GM12872 (cell line): ENCODE results near the gene HDGFL3.

Source experiments
- TF ChIP-seq, protein P1 (sequence below): IDR thresholded peaks from 3 replicates; pipeline ENCODE4 v1.5.1; 2011; ENCODE audit warnings: low read depth, mild to moderate bottlenecking, low read length, moderate library complexity; ENCODE audit not compliant: insufficient read depth

Gene HDGFL3

GRCh38 chr15:83081256-83082014 is 126.2 kb downstream of the HDGFL3 start:
- TF ChIP-seq, protein P1, sequence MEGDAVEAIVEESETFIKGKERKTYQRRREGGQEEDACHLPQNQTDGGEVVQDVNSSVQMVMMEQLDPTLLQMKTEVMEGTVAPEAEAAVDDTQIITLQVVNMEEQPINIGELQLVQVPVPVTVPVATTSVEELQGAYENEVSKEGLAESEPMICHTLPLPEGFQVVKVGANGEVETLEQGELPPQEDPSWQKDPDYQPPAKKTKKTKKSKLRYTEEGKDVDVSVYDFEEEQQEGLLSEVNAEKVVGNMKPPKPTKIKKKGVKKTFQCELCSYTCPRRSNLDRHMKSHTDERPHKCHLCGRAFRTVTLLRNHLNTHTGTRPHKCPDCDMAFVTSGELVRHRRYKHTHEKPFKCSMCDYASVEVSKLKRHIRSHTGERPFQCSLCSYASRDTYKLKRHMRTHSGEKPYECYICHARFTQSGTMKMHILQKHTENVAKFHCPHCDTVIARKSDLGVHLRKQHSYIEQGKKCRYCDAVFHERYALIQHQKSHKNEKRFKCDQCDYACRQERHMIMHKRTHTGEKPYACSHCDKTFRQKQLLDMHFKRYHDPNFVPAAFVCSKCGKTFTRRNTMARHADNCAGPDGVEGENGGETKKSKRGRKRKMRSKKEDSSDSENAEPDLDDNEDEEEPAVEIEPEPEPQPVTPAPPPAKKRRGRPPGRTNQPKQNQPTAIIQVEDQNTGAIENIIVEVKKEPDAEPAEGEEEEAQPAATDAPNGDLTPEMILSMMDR = no peak

DNA sequence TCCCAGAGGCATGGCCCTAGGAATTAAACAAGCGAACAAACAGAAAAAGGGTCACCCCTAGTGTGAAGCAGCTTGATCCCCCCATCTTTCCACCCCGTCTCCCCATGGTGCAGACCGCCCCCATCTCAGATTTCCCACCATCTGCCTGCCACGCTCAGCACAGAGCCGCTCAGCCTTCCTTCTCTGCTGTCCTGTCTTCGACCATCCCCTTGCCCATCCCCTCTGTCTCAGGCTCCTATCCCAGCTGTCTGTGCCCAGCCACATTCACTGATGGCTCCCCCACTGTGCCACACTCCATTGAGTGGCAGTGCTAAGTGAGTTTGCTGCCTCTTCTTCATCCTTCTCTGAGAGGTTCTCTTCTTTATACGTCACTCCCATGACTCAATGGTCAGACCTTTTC is 128.9 kb downstream of the HDGFL3 start:
- TF ChIP-seq, protein P1 = no peak
